WI38 (cell line): ENCODE data around the gene NAA50.

Source experiments
- H3K4me3 ChIP-seq: 2 replicates; pipeline ENCODE4 v1.5.1; 2011; ENCODE audit warnings: low read depth, mild to moderate bottlenecking, control low read depth, low read length
- CTCF ChIP-seq: IDR thresholded peaks from 2 replicates; pipeline ENCODE4 v1.5.1; 2012; ENCODE audit warnings: low read depth, mild to moderate bottlenecking, control low read depth, low read length

NAA50 gene

GRCh38 chr3:113741620-113742019 is 4.4 kb downstream of the NAA50 start:
- H3K4me3 ChIP-seq, result no peak overlapping the region
- no peak for TF ChIP-seq CTCF

DNA sequence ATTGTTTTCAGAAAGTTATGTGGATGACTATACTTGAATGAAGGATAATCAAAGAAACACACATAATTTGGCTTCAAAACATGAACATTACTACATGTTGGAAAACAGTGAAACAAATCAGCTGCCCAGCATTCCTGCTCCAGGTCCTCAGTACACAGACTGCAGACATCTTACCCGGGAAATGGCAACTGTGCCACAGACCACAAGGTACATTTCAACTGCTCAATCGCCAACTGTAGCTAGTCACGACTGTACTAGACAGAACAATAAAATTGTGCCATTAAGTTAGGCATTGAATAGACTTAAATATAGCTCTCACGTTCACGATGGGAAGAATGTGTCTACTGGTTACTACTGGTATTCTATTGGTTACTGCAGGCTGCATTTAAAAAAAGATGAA is 5.0 kb downstream of the NAA50 start:
- no peak for TF ChIP-seq CTCF
- H3K4me3 ChIP-seq, result no peak overlapping the region

DNA sequence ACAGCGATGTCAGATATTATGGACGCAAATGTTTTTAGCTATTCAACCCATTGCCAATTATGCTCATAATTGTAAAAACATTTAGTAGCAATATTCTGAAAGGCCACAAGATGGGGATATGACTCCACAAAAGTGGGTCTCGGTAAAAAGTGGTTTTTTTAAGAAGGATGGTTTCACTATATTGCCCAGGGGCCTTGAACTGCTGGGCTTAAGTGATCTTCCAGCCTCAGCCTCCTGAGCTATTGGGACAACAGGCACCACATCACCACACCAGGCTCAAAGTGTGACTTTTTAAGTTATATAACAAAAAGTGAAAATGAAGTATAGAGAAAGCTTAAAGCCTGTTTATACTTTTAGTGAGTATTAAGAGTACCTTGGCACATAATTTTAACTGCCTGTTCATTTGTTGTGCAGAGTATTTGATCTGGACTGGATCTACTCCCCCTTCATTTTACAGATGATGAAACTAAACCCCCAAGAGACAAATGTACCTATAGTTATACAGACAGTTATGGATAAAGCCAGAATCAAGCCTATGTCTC is 9.4 kb downstream of the NAA50 start:
- H3K4me3 ChIP-seq, result no peak overlapping the region
- peak; percentile 17; the same call in 1 of the 2 replicates for TF ChIP-seq CTCF

DNA sequence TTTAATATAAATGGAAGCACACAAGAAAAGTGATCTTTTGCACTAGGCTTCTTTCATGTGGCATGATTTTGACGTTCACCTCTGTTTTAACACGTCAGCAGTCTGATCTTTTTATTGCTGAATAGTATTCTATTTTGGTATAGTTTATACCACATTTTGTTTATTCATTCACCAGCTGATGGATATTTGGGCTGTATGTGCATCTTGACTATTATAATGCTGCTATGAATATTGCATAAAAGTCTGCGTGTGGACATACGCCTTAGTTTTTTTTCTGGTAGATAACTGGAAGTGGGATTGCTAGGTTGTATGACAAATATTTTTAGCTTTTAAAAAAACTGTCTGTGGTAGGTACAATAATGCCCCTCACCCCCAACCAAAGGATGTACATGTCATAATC is 14.4 kb downstream of the NAA50 start:
- no peak for TF ChIP-seq CTCF
- no peak overlapping the region for H3K4me3 ChIP-seq

DNA sequence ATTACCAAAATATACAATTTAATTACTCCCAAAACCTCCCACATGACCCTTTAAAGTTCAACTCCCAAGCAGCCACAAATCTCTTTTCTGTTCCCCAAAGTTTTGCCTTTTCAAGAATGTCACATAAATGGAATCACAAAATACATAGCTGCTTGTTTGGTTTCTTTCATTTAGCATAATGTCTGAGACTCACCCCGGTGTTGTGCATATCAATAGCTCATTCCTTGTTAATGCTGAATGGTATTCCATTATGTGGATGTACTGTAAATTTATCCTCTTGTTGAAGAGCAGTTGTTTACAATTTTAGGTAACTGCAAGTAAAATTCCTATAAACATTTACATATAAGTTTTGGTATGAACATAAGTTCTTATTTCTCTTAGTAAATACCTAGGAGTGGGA is 15.5 kb downstream of the NAA50 start:
- TF ChIP-seq CTCF, result no peak

GRCh38 chr3:113728661-113729060 is 17.4 kb downstream of the NAA50 start:
- no peak for TF ChIP-seq CTCF
- H3K4me3 ChIP-seq, result no peak overlapping the region

More for the DNA sequence above, 15.5 kb downstream of the NAA50 start:
- H3K4me3 ChIP-seq, result no peak overlapping the region

- no peak overlapping the region for H3K4me3 ChIP-seq
- TF ChIP-seq CTCF, result no peak
Observed at GRCh38 chr3:113721636-113722035, 24.4 kb downstream of the NAA50 start.
